Mucosa of gallbladder (tissue), 1 donor: Measurements from ENCODE around the gene ARMH4. TPM values are rescaled to one million over a fixed set of nuclear protein-coding genes. Genes with fewer than 3 reads are reported as not detected.

Experiments used
- DNase-seq: peaks from one replicate; pipeline ENCODE4 v3.0.0-alpha.2; 2020; ENCODE audit warnings: low spot score
- total RNA-seq: library from RNA; stranded (reverse); gene quantifications from one replicate; pipeline ENCODE4 v1.2.1, GENCODE V29; 2021
- donor health status: DM: no; HTN: no; CAD: no.

The ARMH4 gene
- total RNA-seq, 1 donor from 2014 or later = 10.0 TPM

DNA sequence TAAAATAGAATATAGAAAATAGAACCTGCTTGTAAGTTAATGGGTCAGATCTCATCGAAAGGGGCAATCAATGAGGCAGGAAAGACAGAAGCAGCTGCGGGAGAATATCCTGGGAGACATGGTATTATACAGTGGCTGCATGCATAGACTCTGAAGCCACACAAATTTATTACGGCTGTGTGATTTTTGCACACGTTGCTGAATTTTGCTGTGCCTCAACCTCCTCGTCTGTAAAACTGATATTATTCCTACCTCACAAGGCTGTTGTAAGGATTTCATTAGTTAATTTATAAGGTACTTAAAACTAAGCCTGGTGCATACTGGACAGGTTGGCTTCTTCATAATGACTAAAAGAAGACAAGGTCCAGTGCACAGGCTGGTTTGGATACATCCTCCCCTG, 52.3 kb downstream of the ARMH4 start:
- no peak for DNase-seq

- DNase-seq = no peak
Observed at GRCh38 chr14:58098507-58098906, 53.5 kb downstream of the ARMH4 start.

GRCh38 chr14:58096731-58097130, 55.3 kb downstream of the ARMH4 start:
- DNase-seq = no peak

GRCh38 chr14:58091883-58092630, 60.0 kb downstream of the ARMH4 start:
- no peak for DNase-seq

DNA sequence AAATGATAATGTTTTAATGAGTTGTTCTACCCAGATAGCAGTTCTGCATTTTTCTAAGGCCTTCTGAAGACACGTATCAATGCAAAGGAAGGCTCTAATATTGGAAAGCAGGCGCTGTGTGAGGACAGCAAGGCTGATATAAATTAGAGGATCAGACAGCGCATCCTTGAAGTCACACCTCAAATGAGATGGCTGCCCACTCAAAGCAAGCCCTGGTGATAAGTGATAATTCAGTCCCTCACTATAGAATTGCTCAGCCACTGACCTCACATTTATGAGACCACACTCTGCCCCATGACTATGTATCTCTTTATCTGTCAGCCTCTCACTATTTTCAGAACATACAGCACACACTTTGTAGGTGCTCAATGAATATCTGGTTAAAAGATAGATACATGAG, 62.4 kb downstream of the ARMH4 start:
- DNase-seq = no peak

- no peak for DNase-seq
Observed at GRCh38 chr14:58088961-58089360, 63.1 kb downstream of the ARMH4 start.

DNA sequence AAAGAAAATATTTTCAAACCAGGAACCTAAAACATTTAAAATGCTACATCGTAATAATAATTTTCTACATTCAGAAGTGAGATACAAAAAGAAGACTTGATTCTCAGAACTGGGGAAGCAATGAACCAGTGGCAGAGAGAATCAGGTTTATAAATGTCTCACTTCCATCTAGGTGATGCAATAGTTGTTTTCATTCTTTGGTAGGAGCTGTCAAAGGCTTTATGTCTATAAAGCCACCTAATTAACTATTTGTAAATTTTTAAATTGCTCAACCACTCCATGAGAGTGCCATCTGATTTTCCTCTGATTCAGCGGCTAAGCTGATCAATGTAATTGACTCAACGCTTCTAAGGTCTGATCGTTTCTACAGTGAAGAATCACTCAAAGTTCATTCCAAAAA, 66.1 kb downstream of the ARMH4 start:
- no peak for DNase-seq

GRCh38 chr14:58082491-58083098, 69.4 kb downstream of the ARMH4 start:
- DNase-seq = no peak

- DNase-seq = no peak
Observed at GRCh38 chr14:58082011-58082410, 70.0 kb downstream of the ARMH4 start.

DNA sequence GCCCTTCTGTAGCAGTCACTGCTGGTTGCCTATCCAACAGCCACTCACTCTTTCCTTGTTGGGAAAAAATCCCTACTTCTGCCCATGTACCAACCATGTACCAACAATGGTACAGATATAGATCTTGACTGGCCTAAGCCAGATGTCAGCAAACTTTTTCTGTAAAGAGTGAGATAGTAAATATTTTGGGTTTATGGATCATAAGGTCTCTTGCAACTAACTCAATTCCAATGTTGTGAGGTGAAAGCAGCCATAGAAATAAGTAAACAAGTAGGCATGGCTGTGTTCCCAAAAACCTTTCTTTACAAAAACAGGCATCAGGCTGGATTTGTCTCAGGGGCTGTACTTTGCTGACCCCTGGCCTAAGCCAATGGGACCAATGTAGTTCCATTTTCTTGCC, 73.5 kb downstream of the ARMH4 start:
- no peak for DNase-seq

- DNase-seq = no peak
Observed at GRCh38 chr14:58078068-58078467, 73.9 kb downstream of the ARMH4 start.

- DNase-seq = no peak
Observed at GRCh38 chr14:58077621-58078020, 74.4 kb downstream of the ARMH4 start.

- no peak for DNase-seq
Observed at GRCh38 chr14:58073516-58073915, 78.5 kb downstream of the ARMH4 start.

DNA sequence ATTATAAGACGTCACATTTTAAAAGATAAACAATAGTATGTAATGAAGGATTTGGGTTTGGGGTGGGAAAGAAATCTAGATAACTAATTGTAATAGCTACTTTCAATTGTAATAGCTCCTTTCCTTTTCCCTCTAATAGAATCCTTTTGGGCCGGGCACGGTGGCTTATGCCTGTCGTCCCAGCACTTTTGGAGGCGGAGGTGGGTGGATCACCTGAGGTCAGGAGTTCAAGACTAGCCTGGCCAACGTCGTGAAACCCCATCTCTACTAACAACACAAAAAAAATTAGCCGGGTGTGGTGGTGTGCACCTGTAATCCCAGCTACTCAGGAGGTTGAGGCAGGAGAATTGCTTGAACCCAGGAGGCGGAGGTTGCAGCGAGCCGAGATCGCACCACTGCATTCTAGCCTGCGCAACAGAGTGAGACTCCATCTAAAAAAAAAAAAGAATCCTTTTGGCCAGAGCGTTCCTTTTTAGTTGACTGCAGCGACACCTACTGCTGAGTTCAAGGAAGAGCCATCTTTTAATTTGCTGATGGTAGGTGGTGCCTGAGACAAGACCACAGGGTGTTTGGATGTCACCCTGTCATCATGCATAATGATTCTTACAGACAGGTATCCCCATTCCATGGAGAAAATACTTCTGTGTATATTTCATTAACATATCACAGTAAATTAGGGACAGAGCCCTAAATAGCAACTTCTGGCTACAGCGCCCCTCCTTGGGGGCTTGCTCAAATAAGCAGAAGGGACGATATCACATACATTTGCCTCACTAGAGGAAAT, 79.5 kb downstream of the ARMH4 start:
- DNase-seq = peak; percentile 35

- no peak for DNase-seq
Observed at GRCh38 chr14:58071341-58071740, 80.7 kb downstream of the ARMH4 start.

- no peak for DNase-seq
Observed at GRCh38 chr14:58068306-58068705, 83.7 kb downstream of the ARMH4 start.

- no peak for DNase-seq
Observed at GRCh38 chr14:58066115-58066514, 85.9 kb downstream of the ARMH4 start.

DNA sequence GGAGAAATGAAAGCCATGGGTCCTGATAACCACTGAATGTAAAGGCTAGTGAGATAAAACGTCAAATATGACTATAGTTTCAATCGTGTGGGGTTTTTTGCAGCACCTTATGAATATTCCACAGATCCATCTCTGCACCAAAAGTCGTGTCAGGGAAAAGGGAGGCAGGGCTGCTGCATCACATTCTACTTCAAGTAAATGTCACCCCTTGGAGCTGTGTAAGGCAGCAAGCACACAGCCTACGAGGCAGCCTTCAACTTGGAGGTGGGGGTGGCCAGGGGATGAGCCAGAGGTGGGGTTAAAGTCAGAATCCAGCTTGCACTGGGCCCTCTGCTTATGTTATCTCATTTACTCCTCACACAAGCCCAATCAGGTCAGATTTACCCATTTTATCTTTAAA, 90.4 kb downstream of the ARMH4 start:
- DNase-seq = no peak

DNA sequence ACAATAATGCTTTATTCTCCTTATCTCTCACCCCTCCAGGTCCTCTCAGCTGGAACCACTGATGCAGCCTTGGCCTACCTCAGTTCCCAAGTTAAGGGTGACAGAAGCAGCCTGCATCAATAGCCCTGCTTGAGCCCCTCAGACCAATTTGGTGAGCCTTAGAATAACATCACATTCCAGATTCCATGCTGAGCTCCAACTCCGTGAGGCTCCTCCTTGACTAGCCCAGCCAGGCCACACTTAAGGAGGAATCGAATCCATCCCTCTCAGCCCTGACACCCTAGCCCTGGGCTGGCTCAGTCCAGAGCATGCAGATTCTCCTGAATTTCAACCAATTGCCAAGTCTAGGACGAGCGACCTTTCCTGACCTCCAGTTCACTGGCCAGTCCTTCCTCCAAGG, 91.1 kb downstream of the ARMH4 start:
- no peak for DNase-seq

DNA sequence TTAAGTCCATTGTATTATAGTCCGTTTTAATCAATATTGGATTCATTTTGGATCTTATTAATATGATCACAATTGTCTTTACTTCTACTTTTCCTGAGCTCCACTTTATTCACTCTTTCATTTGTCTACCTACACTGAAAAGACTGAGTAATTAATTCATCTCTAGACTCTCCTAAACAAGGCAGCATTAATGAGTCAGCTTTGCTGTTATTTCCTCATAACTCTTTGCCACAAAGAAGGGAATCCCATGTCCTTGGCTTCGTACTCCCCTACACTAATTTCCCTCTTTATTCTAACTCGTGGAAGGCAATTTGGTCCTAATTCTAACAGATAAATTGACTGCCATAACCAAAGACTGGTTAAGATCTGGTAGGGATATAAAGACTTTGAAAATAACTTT, 91.9 kb downstream of the ARMH4 start:
- DNase-seq = no peak

GRCh38 chr14:58059126-58059525, 92.9 kb downstream of the ARMH4 start:
- DNase-seq = no peak

DNA sequence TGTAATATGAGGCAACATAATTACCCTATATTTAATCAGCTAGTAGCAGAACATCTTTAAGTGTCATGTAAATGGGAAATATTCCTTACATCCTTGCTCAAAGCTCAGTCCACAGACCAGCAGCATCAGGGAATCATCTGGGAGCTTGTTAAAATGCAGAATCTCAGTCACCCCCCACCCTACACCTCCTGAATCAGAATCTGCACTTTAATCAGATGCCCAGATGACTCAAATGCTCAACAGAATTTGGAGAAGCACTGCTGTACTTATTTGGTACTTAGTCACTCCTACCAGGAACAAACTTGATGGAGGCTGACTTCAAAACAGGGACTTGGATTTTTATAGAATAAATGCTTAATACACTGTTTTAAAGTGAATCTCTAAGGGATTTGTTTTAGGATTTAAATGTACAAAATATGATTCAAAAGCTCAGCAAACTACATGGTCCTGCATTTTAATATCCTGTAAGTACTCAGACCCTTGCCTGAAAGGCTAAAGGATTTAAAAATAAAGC, 96.5 kb downstream of the ARMH4 start:
- no peak for DNase-seq

- no peak for DNase-seq
Observed at GRCh38 chr14:58054100-58054499, 97.9 kb downstream of the ARMH4 start.
